Cardiac ventricle fibroblast (primary cell): ENCODE data around the gene FBXL13. TPM values are rescaled to one million over a fixed set of nuclear protein-coding genes. Genes with fewer than 3 reads are reported as not detected.

Experiments used
- total RNA-seq: library from RNA; depleted of rRNA; stranded (reverse); fragments of >200 nt; gene quantifications from 2 replicates; pipeline ENCODE4 v1.2.3, GENCODE V29; 2015

FBXL13 gene
- total RNA-seq, result 1.00 and 4.4 TPM in 2 replicates

GRCh38 chr7:103074519-103075336 is at the start of gene FBXL13, which contains the start of gene ARMC10:
Gene FBXL13, minus strand, starts transcription at chr7:103074796.
Gene ARMC10, plus strand, starts transcription at chr7:103075140. Its CDS starts 133 bp downstream, at chr7:103075273.

GRCh38 chr7:102912742-102913141 is 161.9 kb downstream of the FBXL13 start, which contains the start of gene LRRC17:
Gene LRRC17, plus strand, starts transcription at chr7:102913000. Its CDS starts 20,914 bp downstream, at chr7:102933914.

Other genes with a start within 250 kb of the FBXL13 start
- 229 and 230 TPM in 2 replicates for gene LRRC17, start 161.8 kb downstream of the FBXL13 start, total RNA-seq
- 32.1 and 34.9 TPM in 2 replicates for gene ARMC10, start 344 bp upstream of the FBXL13 start, total RNA-seq
- 11.2 and 12.5 TPM in 2 replicates for gene NAPEPLD, start 74.3 kb upstream of the FBXL13 start, total RNA-seq
- gene PMPCB, start 222.6 kb upstream of the FBXL13 start, total RNA-seq, result 57.3 and 61.1 TPM in 2 replicates